ENCODE data around the gene TPTE2.

The TPTE2 gene

DNA sequence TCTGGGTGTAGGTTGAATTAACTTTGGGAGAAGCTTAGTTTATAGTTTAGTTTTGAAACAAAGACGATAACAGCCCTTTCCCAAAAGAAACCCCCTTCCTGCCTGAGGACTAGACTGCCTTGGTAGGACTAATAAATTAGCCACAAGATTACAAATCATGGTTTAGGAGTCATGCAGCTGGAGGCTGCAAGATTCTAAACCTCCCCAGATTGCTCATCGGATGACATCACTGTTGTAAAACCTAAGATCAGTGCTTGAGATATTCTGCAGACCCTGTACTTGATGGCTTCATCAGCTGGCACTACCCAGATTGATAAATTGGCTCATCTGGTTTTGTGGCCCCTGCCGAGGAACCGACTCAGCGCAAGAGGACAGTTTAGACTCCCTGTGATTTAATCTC lies 36.2 kb upstream of the TPTE2 start:
- peak overlapping the region; percentile 22; the same call in 1 of the 2 replicates for H3K4me3 ChIP-seq (ENCODE audit: low read depth, low read length)

DNA sequence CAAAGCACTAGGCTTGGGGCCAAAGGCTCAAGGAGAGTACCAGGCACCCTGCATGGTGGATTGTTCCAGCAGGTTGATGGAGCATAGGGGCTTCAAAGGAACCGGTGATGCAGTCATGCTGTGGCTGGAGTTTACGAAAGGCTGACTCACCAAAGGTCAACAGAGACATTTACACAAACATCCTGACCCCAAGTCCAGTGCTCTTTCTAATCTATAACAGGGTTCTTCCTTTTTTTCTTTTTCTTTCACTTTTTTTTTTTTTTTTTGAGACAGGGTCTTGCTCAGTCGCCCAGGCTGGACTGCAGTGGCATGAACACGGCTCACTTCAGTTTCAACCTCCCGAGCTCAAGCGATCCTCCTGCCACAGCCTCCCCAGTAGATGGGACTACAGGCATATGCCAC lies 35.6 kb upstream of the TPTE2 start:
- peak overlapping the region; percentile 22; the same call in 1 of the 2 replicates for H3K4me3 ChIP-seq (ENCODE audit: low read depth, low read length)
- TF ChIP-seq, protein P1, sequence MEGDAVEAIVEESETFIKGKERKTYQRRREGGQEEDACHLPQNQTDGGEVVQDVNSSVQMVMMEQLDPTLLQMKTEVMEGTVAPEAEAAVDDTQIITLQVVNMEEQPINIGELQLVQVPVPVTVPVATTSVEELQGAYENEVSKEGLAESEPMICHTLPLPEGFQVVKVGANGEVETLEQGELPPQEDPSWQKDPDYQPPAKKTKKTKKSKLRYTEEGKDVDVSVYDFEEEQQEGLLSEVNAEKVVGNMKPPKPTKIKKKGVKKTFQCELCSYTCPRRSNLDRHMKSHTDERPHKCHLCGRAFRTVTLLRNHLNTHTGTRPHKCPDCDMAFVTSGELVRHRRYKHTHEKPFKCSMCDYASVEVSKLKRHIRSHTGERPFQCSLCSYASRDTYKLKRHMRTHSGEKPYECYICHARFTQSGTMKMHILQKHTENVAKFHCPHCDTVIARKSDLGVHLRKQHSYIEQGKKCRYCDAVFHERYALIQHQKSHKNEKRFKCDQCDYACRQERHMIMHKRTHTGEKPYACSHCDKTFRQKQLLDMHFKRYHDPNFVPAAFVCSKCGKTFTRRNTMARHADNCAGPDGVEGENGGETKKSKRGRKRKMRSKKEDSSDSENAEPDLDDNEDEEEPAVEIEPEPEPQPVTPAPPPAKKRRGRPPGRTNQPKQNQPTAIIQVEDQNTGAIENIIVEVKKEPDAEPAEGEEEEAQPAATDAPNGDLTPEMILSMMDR (IDR thresholded peaks at IDR 0.05; ENCODE audit: low read depth, low read length) = no peak

More for the DNA sequence above, 36.2 kb upstream of the TPTE2 start:
- TF ChIP-seq, protein P1 (IDR thresholded peaks at IDR 0.05; ENCODE audit: low read depth, low read length) = no peak

DNA sequence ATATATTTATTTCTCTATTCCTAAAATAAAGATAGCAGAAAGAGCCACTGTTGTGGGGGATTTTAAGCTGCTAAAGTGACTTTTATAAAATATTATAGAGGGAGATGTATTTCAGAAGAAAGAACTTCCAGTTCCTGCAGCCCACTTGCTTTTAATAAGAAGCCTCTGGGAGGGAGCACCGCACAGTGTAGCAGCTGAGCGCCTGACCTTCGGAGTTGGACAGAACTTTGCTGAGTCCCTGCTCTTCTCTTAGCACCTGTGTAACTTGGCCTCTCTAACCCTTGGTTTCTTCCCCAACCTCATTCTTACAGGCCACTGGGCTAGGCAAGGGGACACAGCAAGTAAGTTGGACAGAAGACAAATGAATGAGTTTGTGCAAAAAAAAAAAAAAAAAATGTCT lies 34.8 kb upstream of the TPTE2 start:
- TF ChIP-seq, protein P1 (IDR thresholded peaks at IDR 0.05; ENCODE audit: low read depth, low read length) = no peak
- no peak overlapping the region for H3K4me3 ChIP-seq (ENCODE audit: low read depth, low read length)

DNA sequence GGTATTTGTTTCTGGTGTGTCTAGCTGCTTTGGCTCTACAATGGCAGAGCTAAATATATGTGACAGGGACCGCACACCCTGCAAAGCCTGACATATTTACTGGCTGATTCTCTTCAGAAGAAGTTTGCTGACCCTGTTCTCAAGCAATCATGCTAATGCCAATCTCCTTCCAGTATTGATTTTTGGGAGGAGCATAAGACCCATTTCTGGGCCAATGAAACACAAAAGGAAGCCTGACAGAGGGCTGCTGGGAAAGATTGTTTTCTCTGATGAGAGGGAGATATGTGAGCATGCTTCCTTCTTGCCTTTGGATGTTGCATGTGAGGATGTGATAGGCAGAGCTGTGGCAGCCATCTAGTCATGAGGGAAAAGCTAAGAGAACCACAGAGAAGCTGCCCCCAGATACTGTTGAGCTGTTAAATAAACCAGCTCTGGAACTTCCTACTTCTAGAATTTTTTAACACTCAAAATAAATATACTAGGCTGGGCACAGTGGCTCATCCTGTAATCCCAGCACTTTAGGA lies 31.4 kb upstream of the TPTE2 start:
- TF ChIP-seq, protein P1 (IDR thresholded peaks at IDR 0.05; ENCODE audit: low read depth, low read length) = no peak

DNA sequence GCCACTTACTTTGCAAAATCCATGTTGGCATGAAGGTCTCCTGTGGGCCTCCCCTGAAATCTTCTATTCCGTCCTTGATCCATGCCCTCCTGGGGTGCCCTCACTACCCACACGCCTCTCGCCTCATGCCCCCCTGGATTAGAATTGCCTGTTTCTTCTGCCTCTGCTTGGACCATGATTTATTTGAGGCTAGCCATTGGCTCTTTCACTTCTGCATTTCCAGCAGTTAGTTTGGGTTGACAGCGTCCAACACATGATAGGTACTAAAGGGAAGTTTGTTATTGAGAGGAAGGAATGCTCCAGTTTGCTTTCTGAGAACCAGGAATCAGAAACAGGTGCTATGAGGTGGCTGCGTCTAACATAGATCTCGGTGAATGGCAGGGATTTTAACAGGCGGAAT lies 30.5 kb upstream of the TPTE2 start:
- no peak overlapping the region for H3K4me3 ChIP-seq (ENCODE audit: low read depth, low read length)
- TF ChIP-seq, protein P1 (IDR thresholded peaks at IDR 0.05; ENCODE audit: low read depth, low read length) = no peak

More for the DNA sequence above, 31.4 kb upstream of the TPTE2 start:
- no peak overlapping the region for H3K4me3 ChIP-seq (ENCODE audit: low read depth, low read length)

DNA sequence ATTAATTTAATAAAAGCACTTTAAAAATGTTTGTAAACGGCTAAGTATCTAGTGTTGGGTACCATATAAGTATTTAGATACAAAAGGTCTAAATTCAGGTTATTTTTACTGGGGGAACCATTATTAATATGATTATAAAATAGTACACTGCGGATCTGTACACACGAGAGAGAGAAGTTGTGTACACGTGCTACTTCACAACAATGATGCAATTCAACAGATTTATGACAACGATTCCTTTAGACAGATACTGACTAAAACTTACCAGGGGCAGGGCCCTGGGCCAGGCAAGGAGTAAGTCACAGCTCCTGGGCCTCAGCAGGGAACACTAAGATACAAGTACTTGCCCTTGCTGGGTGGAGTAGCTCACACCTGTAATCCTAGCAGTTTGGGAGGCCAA lies 29.1 kb upstream of the TPTE2 start:
- no peak overlapping the region for H3K4me3 ChIP-seq (ENCODE audit: low read depth, low read length)
- TF ChIP-seq, protein P1 (IDR thresholded peaks at IDR 0.05; ENCODE audit: low read depth, low read length) = no peak

DNA sequence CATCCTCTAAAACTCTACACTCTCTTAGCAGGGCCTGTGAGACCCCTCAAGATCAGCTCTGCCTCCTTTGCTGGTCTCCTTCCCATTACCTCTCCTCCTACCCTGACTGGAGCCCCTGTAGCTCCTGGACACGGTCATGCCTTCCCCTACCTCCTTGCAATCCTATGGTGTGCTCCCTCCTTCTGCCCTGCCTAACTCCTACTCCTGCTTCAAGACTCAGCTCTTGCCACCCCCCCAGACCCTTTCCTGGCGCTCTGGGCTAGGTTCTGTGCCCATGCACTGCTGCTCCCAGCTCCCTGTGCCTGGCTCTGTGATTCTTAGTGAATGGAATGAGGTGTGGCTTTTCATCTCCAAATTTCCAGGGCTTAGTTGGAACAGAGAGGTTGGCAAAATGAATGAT lies 28.0 kb upstream of the TPTE2 start:
- H3K4me3 ChIP-seq (ENCODE audit: low read depth, low read length) = no peak overlapping the region
- TF ChIP-seq, protein P1 (IDR thresholded peaks at IDR 0.05; ENCODE audit: low read depth, low read length) = no peak

All from WI38 (cell line).